DND-41 (cell line): ENCODE measurements around the gene DDX46.

Experiments
- ATAC-seq: fragments of 200-7000 bp; cut with Tn5 transposase; 3 replicates; pipeline ENCODE4 v1.9.1; 2021; ENCODE audit warnings: low read depth; ENCODE audit not compliant: insufficient read depth
- DNase-seq: peaks from one replicate; pipeline ENCODE4 v3.0.0-alpha.2; 2020
- H2AFZ ChIP-seq: 2 replicates; pipeline ENCODE4 v1.6.0; 2012; ENCODE audit warnings: low read depth, low read length
- H3K27ac ChIP-seq: 2 replicates; pipeline ENCODE4 v1.5.1; 2012; ENCODE audit warnings: low read length, inconsistent platforms
- H3K27me3 ChIP-seq: fragments of 200-600 bp; sonication (generic); 2 replicates; pipeline ENCODE4 v1.6.0; 2012; ENCODE audit warnings: low read length, mild to moderate bottlenecking, inconsistent platforms; ENCODE audit not compliant: insufficient read depth, poor library complexity
- H3K36me3 ChIP-seq: 2 replicates; pipeline ENCODE4 v1.5.1; 2012; ENCODE audit warnings: low read length, inconsistent platforms; ENCODE audit not compliant: insufficient read depth
- H3K4me1 ChIP-seq: 2 replicates; pipeline ENCODE4 v1.5.1; 2012; ENCODE audit warnings: mild to moderate bottlenecking, low read length; ENCODE audit not compliant: insufficient read depth
- H3K4me2 ChIP-seq: 2 replicates; pipeline ENCODE4 v1.6.0; 2012; ENCODE audit warnings: mild to moderate bottlenecking, moderate library complexity, low read length, inconsistent platforms; ENCODE audit not compliant: insufficient read depth
- H3K4me3 ChIP-seq, 2 experiments: fragments of 200-600 bp in 1 of 2; shearing (Covaris generic) in 1 of 2; 2 replicates each; pipeline ENCODE4 v1.5.1; 2012 to 2016; ENCODE audit warnings: inconsistent platforms in 2 of 2, low read length in 2 of 2, mild to moderate bottlenecking in 2 of 2, low read depth in 1 of 2, moderate library complexity in 1 of 2
- H3K79me2 ChIP-seq: 2 replicates; pipeline ENCODE4 v1.6.0; 2012; ENCODE audit warnings: low read length, inconsistent platforms; ENCODE audit not compliant: insufficient read depth
- H3K9ac ChIP-seq: 2 replicates; pipeline ENCODE4 v1.6.0; 2012; ENCODE audit warnings: low read depth, mild to moderate bottlenecking, inconsistent platforms, low read length, moderate library complexity
- H3K9me3 ChIP-seq: 2 replicates; pipeline ENCODE4 v1.5.1; 2012; ENCODE audit warnings: low read length, moderate library complexity, mild to moderate bottlenecking, inconsistent platforms; ENCODE audit not compliant: insufficient read depth, severe bottlenecking
- H4K20me1 ChIP-seq: 2 replicates; pipeline ENCODE4 v1.6.0; 2012; ENCODE audit warnings: low read length; ENCODE audit not compliant: insufficient read depth
- CTCF ChIP-seq: IDR thresholded peaks from 2 replicates; pipeline ENCODE4 v1.5.1; 2012; ENCODE audit warnings: borderline replicate concordance, low read length, moderate library complexity, mild to moderate bottlenecking; ENCODE audit not compliant: poor library complexity, severe bottlenecking; ENCODE audit errors: extremely low read depth
- EZH2 ChIP-seq: IDR thresholded peaks from 3 replicates; pipeline ENCODE4 v1.6.1; 2012; ENCODE audit warnings: borderline replicate concordance, low read depth, mild to moderate bottlenecking, moderate library complexity, low read length, inconsistent platforms; ENCODE audit not compliant: severe bottlenecking

Gene DDX46

GRCh38 chr5:134857401-134857800 lies 98.8 kb downstream of the DDX46 start:
- TF ChIP-seq CTCF (no peak), EZH2 (no peak)
- Histone ChIP-seq H3K79me2 (peaks cover 30% of the 10 kb centered on the region), H3K9ac (no peak overlapping the region), H3K4me1 (peaks cover 3% of the 10 kb centered on the region; the same call in 1 of the 2 replicates), H3K9me3 (no peaks in the 10 kb centered on the region), H2AFZ (no peak overlapping the region), H3K27ac (no peak overlapping the region), H3K4me3 (no peak overlapping the region), H3K36me3 (peaks cover 70% of the 10 kb centered on the region), H3K27me3 (no peaks in the 10 kb centered on the region), H3K4me2 (no peak overlapping the region), H4K20me1 (peaks cover 8% of the 10 kb centered on the region; the same call in 1 of the 2 replicates)
- ATAC-seq = no peak
- no peak for DNase-seq

GRCh38 chr5:134864707-134865106 lies 106.1 kb downstream of the DDX46 start:
- no peak overlapping the region for H3K4me3 ChIP-seq
- no peaks in the 10 kb centered on the region for H3K79me2 ChIP-seq
- TF ChIP-seq CTCF (no peak), EZH2 (no peak)
- H2AFZ ChIP-seq = no peak overlapping the region
- H3K27ac ChIP-seq = no peak overlapping the region
- no peaks in the 10 kb centered on the region for H3K4me1 ChIP-seq
- H3K9ac ChIP-seq = no peak overlapping the region
- ATAC-seq = no peak
- no peak for DNase-seq
- H3K36me3 ChIP-seq = peaks cover 8% of the 10 kb centered on the region; the same call in 1 of the 2 replicates
- no peak overlapping the region for H3K4me2 ChIP-seq
- H4K20me1 ChIP-seq = no peaks in the 10 kb centered on the region
- no peaks in the 10 kb centered on the region for H3K9me3 ChIP-seq
- no peaks in the 10 kb centered on the region for H3K27me3 ChIP-seq

DNA sequence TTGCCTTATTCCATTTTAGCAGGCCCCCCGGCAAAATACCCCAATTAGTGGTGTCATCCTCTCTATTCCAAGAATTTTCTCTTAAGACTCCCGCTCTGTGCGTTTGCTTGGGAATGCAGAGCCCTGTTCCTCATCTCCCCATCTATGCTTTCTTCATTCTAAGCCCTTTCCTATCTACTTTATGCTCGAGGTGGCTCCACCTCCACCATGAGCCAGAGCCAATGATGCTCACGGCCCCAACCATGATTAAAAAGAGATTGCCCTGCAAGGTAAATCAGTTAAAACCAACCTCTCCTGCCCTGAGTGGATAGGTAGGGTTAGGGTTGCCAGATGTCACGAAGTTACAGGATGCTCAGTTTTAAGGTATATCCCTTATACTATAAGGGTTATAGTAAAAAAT lies 114.9 kb downstream of the DDX46 start:
- no peaks in the 10 kb centered on the region for H3K27me3 ChIP-seq
- no peaks in the 10 kb centered on the region for H3K9me3 ChIP-seq
- peaks cover 43% of the 10 kb centered on the region for H3K79me2 ChIP-seq
- H4K20me1 ChIP-seq = no peaks in the 10 kb centered on the region
- H3K4me3 ChIP-seq = peak overlapping the region; percentile 63 to 77; a peak in 3 of 4 replicates
- TF ChIP-seq EZH2 (no peak), CTCF (no peak)
- DNase-seq (peak; percentile 26), ATAC-seq (no peak)
- peak overlapping the region; percentile 97 for H3K9ac ChIP-seq
- H3K27ac ChIP-seq = peak overlapping the region; percentile 99
- H3K4me2 ChIP-seq = peak overlapping the region; percentile 81
- H3K4me1 ChIP-seq = peaks cover 40% of the 10 kb centered on the region
- H2AFZ ChIP-seq = peak overlapping the region; percentile 100
- H3K36me3 ChIP-seq = peaks cover 16% of the 10 kb centered on the region
